ENCODE measurements around the gene COG6. TPM values are rescaled to one million over a fixed set of nuclear protein-coding genes. Genes with fewer than 3 reads are reported as not detected.

Gene COG6
- polyA plus RNA-seq, 1 experiment = 48.6 TPM

- Histone ChIP-seq H3K4me3 (ENCODE audit: low read depth, low read length) (no peak overlapping the region), H3K27me3 (ENCODE audit: control insufficient read depth, insufficient read depth, low read length) (no peaks in the 10 kb centered on the region), H3K27ac (ENCODE audit: low read depth, low read length) (no peak overlapping the region), H3K9me3 (ENCODE audit: control insufficient read depth, insufficient read depth, low read length) (no peaks in the 10 kb centered on the region)
- DNase-seq (ENCODE audit: low read depth, low spot score) = no peak
- POLR2A ChIA-PET = no interaction called here
- CTCF ChIA-PET = interaction anchor here (0.6 to 4.9 kb wide), 10 partner anchors 12 to 1093 kb away, joined by 3 to 42 read pairs (median 4); no protein-coding TSS in a partner anchor
- TF ChIP-seq CTCF (IDR thresholded peaks at IDR 0.05; ENCODE audit: low read depth, low read length) = peak; percentile 34
Observed at GRCh38 chr13:39684531-39685137, 29.2 kb downstream of the COG6 start.

- no peak for DNase-seq (ENCODE audit: low read depth, low spot score)
- H3K4me3 ChIP-seq (ENCODE audit: low read depth, low read length) = no peak overlapping the region
- H3K27ac ChIP-seq (ENCODE audit: low read depth, low read length) = no peak overlapping the region
- ChIA-PET CTCF (interaction anchor here (0.5 to 4.9 kb wide), 14 partner anchors 8 to 1092 kb away, joined by 3 to 42 read pairs (median 4); no protein-coding TSS in a partner anchor), POLR2A (no interaction called here)
- TF ChIP-seq CTCF (IDR thresholded peaks at IDR 0.05; ENCODE audit: low read depth, low read length) = no peak
- no peaks in the 10 kb centered on the region for H3K9me3 ChIP-seq (ENCODE audit: control insufficient read depth, insufficient read depth, low read length)
- no peaks in the 10 kb centered on the region for H3K27me3 ChIP-seq (ENCODE audit: control insufficient read depth, insufficient read depth, low read length)
Observed at GRCh38 chr13:39685652-39686051, 30.2 kb downstream of the COG6 start.

GRCh38 chr13:39688278-39688677 is 32.8 kb downstream of the COG6 start:
- Histone ChIP-seq H3K27me3 (ENCODE audit: control insufficient read depth, insufficient read depth, low read length) (no peaks in the 10 kb centered on the region), H3K4me3 (ENCODE audit: low read depth, low read length) (no peak overlapping the region), H3K9me3 (ENCODE audit: control insufficient read depth, insufficient read depth, low read length) (no peaks in the 10 kb centered on the region), H3K27ac (ENCODE audit: low read depth, low read length) (no peak overlapping the region)
- POLR2A ChIA-PET = no interaction called here
- no peak for DNase-seq (ENCODE audit: low read depth, low spot score)
- no peak for TF ChIP-seq CTCF (IDR thresholded peaks at IDR 0.05; ENCODE audit: low read depth, low read length)
- CTCF ChIA-PET = no interaction called here

- no peak for DNase-seq (ENCODE audit: low read depth, low spot score)
- POLR2A ChIA-PET = no interaction called here
Observed at GRCh38 chr13:39688699-39689405, 33.4 kb downstream of the COG6 start.

More at GRCh38 chr13:39688699-39689405, 33.4 kb downstream of the COG6 start:
- TF ChIP-seq CTCF (IDR thresholded peaks at IDR 0.05; ENCODE audit: low read depth, low read length) = no peak
- H3K4me3 ChIP-seq (ENCODE audit: low read depth, low read length) = no peak overlapping the region
- H3K27ac ChIP-seq (ENCODE audit: low read depth, low read length) = no peak overlapping the region
- H3K27me3 ChIP-seq (ENCODE audit: control insufficient read depth, insufficient read depth, low read length) = no peaks in the 10 kb centered on the region
- CTCF ChIA-PET = no interaction called here
- H3K9me3 ChIP-seq (ENCODE audit: control insufficient read depth, insufficient read depth, low read length) = no peaks in the 10 kb centered on the region

Data from AG04450 (cell line).